ENCODE measurements around the gene COG4.
A peak's percentile ranks its signal among the peaks of the same experiment; 100 is the strongest.

The COG4 gene

DNA sequence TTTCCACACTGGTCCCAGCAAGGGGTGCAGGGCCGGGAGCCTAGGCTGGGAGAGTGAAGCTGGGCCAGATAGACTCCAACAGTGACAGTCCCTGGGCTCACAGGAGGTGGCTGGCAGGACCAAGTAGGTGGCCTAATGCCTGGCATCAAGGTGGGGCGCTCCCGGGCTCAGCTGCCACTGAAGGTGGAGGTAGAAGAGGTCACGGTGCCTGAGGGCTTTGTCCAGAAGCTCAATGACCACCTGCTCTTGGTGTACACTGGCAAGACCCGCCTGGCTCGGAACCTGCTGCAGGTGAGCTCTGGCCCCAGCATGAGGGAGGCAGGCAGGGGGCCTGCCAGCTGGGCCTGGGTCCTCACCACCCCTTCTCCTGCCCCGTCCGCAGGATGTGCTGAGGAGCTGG is 45.2 kb downstream of the COG4 start:
- DNase-seq, result no peak

- DNase-seq, result no peak
These were observed 46.9 kb downstream of the COG4 start for GRCh38 chr16:70476272-70477020.

GRCh38 chr16:70475054-70475871 is 48.1 kb downstream of the COG4 start:
- no peak for DNase-seq

- no peak for DNase-seq
These were observed 48.9 kb downstream of the COG4 start for GRCh38 chr16:70474320-70475053.

GRCh38 chr16:70473446-70474319 is 49.7 kb downstream of the COG4 start:
- DNase-seq, result no peak

GRCh38 chr16:70472786-70473433 is 50.4 kb downstream of the COG4 start:
- DNase-seq, result no peak

- DNase-seq, result no peak
These were observed 52.4 kb downstream of the COG4 start for GRCh38 chr16:70470927-70471341.

DNA sequence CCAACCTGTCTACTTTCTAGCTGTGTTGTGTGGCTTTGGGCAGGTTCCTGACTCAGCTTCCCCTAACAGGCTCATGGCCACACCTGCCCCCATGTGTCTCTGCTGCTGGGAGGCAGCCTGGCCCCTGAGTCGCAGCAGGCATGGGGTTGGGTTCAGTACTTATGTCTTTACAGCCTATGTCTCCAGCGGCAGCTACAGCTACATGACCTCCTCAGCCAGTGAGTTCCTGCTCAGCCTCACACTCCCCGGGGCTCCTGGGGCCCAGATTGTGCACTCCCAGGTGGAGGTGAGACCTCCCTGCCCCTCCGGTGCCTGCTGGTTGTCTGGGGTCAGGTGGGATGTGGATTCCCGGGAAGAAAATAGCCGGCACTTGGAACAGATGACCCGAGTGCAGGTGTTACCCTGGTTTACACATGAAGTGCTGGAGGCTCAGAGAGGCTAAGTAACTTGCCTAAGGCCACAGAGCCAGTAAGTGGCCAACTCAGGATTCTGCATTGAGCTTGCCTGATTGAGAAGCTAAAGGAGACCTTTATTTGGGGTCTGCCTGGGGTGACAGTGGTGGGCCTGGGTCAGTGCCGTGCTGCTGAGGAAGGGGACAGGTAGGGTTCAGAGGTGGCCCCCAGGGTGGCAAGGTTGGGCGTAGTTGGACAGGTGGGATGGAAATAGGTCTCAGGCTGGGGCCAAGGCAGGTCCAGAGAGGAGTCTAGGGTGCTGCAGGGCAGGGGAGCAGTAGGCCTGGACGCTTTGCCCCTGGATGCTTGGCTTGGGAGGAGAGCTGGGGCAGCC is 53.0 kb downstream of the COG4 start:
- DNase-seq, result no peak

GRCh38 chr16:70468776-70469525 is 54.4 kb downstream of the COG4 start:
- DNase-seq, result no peak

- DNase-seq, result no peak
These were observed 55.7 kb downstream of the COG4 start for GRCh38 chr16:70467608-70468007.

DNA sequence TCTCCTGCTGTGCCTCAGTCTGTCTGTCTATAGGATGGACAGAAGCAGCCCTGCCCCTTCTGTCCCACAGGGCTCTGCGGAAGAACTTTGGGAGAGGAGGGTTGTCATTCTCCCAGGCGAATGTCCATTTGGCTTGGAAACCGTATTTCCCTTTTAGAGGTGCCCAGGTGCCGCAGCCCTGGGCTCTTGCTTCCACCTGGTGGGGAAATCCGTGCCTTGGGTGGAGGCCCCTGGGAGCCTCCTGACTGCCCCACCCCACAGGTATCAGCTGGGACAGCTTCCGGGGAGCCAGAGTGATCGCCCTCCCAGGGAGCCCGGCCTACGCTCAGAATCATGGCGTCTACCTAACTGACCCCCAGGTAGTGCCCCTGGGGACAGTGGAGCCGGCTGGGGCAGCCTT is 56.2 kb downstream of the COG4 start:
- no peak for DNase-seq

DNA sequence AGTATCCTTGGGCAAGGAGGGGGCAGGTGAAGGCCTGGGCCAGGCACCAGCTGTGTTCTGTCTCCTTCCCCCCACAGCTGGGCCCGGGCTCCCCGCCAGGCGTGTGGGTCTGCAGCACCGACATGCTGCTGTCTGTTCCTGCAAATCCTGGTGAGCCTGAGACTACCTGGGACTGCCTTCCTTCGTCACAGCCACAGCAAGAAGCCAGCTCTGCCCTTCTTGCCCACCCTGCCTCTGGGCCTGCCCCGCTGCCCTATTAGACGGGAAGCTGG is 56.6 kb downstream of the COG4 start:
- DNase-seq, result no peak

GRCh38 chr16:70465999-70466804 is 57.2 kb downstream of the COG4 start:
- no peak for DNase-seq

- DNase-seq, result no peak
These were observed 60.1 kb downstream of the COG4 start for GRCh38 chr16:70463235-70463634.

DNA sequence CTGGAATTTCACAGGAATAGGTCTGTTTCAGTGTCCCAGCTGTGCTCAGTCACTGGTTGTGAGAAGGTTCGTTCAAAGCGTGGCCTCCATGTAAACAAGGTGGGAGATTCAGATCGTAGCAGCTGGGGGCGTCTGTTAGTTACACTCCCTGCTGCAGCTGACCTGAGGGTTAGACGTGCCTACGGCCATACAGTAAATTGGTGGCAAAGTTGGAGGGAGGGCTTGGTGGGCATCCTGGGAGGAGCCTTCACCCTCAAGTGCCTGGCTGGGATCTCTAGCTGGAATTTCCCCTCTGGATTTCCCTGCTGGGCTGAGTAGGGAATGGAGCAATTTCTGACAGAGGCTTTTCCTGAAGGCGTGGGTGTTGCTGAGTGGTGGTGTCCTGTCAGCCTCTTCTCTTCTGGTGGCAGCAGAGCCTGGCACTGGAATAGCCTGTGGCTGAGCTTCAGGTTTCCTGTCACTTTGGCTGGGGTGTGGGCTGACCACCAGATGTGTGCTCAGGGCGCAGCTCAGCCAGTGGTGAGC is 62.6 kb downstream of the COG4 start:
- no peak for DNase-seq

DNA sequence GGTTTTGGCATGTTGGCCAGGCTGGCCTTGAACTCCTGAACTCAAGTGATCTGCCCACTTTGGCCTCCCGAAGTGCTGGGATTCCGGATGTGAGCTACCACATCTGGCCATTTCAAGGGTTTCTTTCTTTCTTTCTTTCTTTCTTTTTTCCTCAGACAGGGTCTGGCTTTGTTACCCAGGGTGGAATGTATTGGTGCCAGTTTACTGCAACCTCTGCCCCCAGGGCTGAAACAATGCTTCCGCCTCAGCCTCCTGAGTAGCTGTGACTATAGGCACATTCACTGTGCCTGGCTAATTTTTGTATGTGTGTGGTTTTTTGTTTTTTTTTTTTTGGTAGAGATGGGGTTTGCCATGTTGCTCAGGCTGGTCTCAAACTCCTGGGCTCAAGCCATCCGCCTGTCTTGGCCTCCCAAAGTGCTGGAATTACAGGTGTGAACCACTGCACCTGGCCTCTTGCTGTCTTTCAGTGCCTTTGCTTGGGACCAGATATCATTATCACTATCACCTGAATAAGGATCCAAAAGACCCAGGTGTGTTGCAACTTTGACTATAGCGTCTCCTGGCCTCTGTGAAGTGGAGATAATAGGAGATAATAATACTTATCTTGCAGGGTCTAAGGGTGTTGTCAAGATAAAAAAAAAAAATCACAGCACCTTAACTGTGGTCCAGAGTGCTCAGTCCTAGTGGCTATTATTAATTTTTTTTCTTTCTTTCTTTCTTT is 65.7 kb downstream of the COG4 start:
- no peak for DNase-seq

GRCh38 chr16:70455910-70456309 is 67.4 kb downstream of the COG4 start:
- no peak for DNase-seq

DNA sequence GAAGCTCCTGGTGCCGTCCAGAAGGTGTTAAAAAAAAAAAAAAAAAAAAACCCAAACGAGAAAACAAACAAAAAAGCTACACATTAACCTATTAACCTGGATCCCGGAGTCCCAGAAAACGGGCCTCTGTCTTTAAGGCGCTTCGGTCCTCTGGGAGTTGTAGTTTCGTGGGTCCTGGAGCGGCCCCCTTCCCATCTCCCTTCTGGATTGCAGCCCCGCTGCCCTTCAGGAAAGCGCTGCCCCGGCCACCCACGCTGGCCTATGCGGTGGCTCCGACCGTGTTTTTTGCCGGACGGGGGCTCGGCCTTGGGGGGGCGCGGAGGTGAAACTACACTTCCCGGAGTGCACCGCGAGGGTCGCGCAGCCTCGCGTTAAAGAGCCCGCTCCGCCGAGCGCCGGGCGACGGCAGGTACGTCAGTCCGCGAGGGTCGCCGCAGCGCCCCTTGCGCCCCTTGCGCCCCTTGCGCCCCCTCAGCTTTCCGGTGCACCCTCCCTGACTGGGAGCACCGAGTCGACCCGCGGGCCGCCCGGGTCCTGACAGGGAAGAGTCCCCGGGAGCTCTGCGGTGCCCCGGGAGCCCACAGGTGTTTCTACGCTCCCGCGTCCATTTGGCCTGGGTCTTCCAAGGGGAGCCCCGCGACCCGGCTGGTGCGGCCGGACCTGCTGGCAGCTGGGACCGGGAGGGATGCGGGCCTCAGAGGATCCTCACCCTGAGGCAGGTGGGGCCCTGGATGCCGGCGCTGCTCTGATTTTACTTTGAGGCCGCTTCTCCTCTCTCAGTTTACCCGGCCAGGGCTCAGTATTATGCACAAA is 68.9 kb downstream of the COG4 start, which contains the start of gene FCSK:
Gene FCSK (plus strand): TSS at position 374 of the 813 bp plus-strand sequence. CDS start 8,596 bp downstream, outside the sequence.
- DNase-seq, result peak; percentile 34 to 42
